ENCODE measurements around the gene HOXD12.

HOXD12 gene

DNA sequence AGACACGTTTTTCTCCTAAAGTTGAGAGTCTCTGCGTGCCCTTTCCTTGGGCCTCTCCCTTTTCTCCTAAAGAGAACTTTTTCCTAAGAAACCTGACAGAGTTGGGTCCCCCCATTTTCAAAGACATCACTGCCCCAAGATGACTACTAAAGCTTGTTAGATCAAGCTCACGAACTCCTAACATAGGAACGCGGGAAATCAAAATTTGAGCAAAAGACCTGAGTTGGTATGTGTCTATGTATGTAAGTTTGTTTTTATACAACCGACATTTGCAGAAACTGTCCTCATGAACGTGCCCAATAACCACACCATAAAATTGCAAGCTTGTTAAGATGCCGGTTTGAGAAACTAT lies 5.7 kb upstream of the HOXD12 start:
- no peak for DNase-seq

DNA sequence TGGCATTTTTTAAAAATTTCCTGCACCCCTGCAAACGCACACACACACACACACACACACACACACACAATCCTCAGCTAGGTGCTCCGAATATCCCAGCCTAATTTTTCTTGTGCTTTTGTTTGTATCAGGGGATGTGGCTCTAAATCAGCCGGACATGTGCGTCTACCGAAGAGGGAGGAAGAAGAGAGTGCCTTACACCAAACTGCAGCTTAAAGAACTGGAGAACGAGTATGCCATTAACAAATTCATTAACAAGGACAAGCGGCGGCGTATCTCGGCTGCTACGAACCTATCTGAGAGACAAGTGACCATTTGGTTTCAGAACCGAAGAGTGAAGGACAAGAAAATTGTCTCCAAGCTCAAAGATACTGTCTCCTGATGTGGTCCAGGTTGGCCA lies 5.2 kb upstream of the HOXD12 start:
- DNase-seq: peak in 1 of 2 donors; percentile 4

- no peak for DNase-seq
Measured at GRCh38 chr2:176095421-176095820, 4.2 kb upstream of the HOXD12 start.

- no peak for DNase-seq
Measured at GRCh38 chr2:176096243-176096985, 3.2 kb upstream of the HOXD12 start.

- peak; percentile 52 to 61 for DNase-seq
Measured at GRCh38 chr2:176096986-176097819, 2.4 kb upstream of the HOXD12 start.

GRCh38 chr2:176097820-176098365 lies 1.7 kb upstream of the HOXD12 start:
- DNase-seq: no peak

DNA sequence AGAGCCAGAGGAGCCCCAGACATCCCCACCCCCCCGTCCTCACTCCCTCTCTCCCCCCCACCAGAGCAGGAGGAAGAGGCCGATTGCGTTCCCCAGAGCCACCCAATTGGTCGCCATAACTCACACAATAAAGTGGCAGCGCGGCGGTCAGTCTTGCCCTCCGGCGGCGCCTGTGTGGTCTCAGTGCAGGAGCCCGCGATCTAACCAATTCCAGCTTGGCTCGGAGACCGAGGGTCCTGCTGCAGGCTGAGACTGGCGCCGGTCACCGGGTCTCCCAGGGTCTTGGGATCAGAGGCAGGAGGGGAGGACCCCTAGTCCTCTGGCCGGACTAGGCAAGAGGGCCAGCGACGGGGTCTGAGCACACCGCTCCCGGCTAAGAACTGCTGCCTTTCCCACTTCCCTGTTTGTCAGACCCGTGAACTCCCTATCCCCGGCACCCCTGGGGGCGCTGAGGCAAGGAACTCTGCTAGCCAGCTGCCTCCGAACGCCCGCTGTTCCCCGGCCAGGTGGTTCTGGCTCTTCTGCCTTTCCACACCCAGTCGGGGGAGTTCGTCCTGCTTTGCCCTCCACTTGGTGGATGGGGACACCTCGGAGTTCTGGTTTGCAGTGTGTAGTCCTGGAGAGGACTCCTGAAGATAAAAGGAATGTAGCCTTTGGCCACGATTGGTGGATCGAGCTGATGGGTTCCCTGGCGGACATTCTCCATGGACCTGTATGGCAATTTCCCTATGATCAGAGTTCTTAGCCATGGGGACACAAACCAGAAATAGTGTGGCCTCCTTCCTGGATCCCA lies 1.0 kb upstream of the HOXD12 start:
- DNase-seq: peak in 1 of 2 donors; percentile 6

GRCh38 chr2:176099159-176099727 lies 352 bp upstream of the HOXD12 start:
- peak in 1 of 2 donors; percentile 2 for DNase-seq

GRCh38 chr2:176100547-176101140 lies 1.0 kb downstream of the HOXD12 start:
- peak in 1 of 2 donors; percentile 0 for DNase-seq

GRCh38 chr2:176101216-176101830 lies 1.7 kb downstream of the HOXD12 start:
- peak in 1 of 2 donors; percentile 1 for DNase-seq

GRCh38 chr2:176101842-176102241 lies 2.2 kb downstream of the HOXD12 start:
- peak in 1 of 2 donors; percentile 2 for DNase-seq

DNA sequence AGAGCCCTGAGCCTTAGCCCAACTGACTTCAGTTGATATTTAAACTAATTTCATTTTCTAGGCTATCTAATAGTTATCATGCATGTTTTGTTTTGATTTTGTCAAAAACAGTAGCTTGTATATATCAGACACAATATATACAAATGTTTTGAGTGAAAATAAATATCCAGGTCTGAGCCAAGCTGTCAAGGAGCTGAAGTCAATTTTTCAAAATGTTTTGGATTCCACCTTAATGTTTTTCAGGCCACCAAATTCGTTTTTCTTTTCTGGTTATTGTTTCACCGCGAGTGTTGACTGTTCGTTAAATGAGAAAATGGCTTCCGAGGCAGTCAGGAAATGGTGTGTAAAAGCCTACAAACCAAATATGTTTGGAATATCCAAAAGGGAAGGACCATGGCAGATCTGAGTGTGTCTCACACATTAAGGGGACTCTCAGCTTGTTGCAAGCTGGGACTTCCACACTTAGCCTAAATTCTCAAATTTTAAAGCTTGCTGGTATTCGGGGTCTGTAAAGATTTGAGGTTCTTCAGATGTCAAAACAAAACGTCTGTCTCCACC lies 2.8 kb downstream of the HOXD12 start:
- no peak for DNase-seq

- no peak for DNase-seq
Measured at GRCh38 chr2:176103194-176103593, 3.6 kb downstream of the HOXD12 start.

GRCh38 chr2:176103742-176104315 lies 4.2 kb downstream of the HOXD12 start:
- DNase-seq: peak in 1 of 2 donors; percentile 2

- peak in 1 of 2 donors; percentile 5 for DNase-seq
Measured at GRCh38 chr2:176104316-176105077, 4.9 kb downstream of the HOXD12 start.

GRCh38 chr2:176105078-176105729 lies 5.6 kb downstream of the HOXD12 start:
- DNase-seq: peak in 1 of 2 donors; percentile 5

- DNase-seq: no peak
Measured at GRCh38 chr2:176105730-176106580, 6.4 kb downstream of the HOXD12 start.
